HEK293T (cell line): ENCODE results near the gene TPR.
"Not testable (repeated sequence)": the region's sequence is repeated elsewhere in the genome, so short reads cannot be mapped to it uniquely, and the experiment has no call there.

Source experiments
- CTCF ChIA-PET: fragments of 350-600 bp; formaldehyde crosslinking; extraction: SDS; loops from one replicate; lab custom pipeline; 2021; ENCODE audit warnings: antibody characterized with exemption, inconsistent platforms; lab: Yijun Ruan, JAX
- POLR2A ChIA-PET: fragments of 350-600 bp; formaldehyde crosslinking; extraction: SDS; loops from one replicate; lab custom pipeline; 2020; ENCODE audit warnings: antibody characterized with exemption, inconsistent platforms; lab: Yijun Ruan, JAX
- DNase-seq: peaks from one replicate; pipeline ENCODE4 v3.0.0; 2012; ENCODE audit warnings: mixed read lengths; ENCODE audit errors: extremely low spot score
- ARNT ChIP-seq: fragments of 450-650 bp; IDR thresholded peaks from 2 replicates; pipeline ENCODE4 v1.6.1; 2017; ENCODE audit warnings: mild to moderate bottlenecking
- BHLHE40 ChIP-seq: fragments of 450-650 bp; IDR thresholded peaks from 2 replicates; pipeline ENCODE4 v1.6.1; 2016; ENCODE audit warnings: mild to moderate bottlenecking, moderate library complexity, borderline replicate concordance
- CTBP1 ChIP-seq: fragments of 450-650 bp; IDR thresholded peaks from 2 replicates; pipeline ENCODE4 v1.6.1; 2016; ENCODE audit warnings: borderline replicate concordance
- ELF4 ChIP-seq: fragments of 450-650 bp; IDR thresholded peaks from 2 replicates; pipeline ENCODE4 v1.6.1; 2017; ENCODE audit warnings: antibody characterized with exemption
- FOXA1 ChIP-seq: fragments of 450-650 bp; IDR thresholded peaks from 2 replicates; pipeline ENCODE4 v1.6.1; 2016; ENCODE audit warnings: mild to moderate bottlenecking
- FOXK2 ChIP-seq: fragments of 450-650 bp; IDR thresholded peaks from 2 replicates; pipeline ENCODE4 v1.6.1; 2016; ENCODE audit warnings: mild to moderate bottlenecking
- FOXM1 ChIP-seq: fragments of 450-650 bp; IDR thresholded peaks from 2 replicates; pipeline ENCODE4 v1.6.1; 2017; ENCODE audit warnings: mild to moderate bottlenecking, borderline replicate concordance
- HDGF ChIP-seq: fragments of 450-650 bp; IDR thresholded peaks from 2 replicates; pipeline ENCODE4 v1.6.1; 2017; ENCODE audit warnings: antibody characterized with exemption, borderline replicate concordance
- L3MBTL2 ChIP-seq: fragments of 450-650 bp; conservative IDR thresholded peaks from 2 replicates; pipeline ENCODE4 v1.6.1; 2016; ENCODE audit warnings: mild to moderate bottlenecking
- LEF1 ChIP-seq: fragments of 450-650 bp; IDR thresholded peaks from 2 replicates; pipeline ENCODE4 v1.6.1; 2017; ENCODE audit warnings: mild to moderate bottlenecking, borderline replicate concordance
- NFRKB ChIP-seq: fragments of 450-650 bp; IDR thresholded peaks from 2 replicates; pipeline ENCODE4 v1.6.1; 2016; ENCODE audit warnings: mild to moderate bottlenecking, moderate library complexity
- PKNOX1 ChIP-seq: fragments of 450-650 bp; IDR thresholded peaks from 2 replicates; pipeline ENCODE4 v1.6.1; 2016
- SP1 ChIP-seq: fragments of 450-650 bp; IDR thresholded peaks from 2 replicates; pipeline ENCODE4 v1.6.1; 2017
- SUZ12 ChIP-seq: fragments of 450-650 bp; IDR thresholded peaks from 2 replicates; pipeline ENCODE4 v1.6.1; 2016; ENCODE audit warnings: mild to moderate bottlenecking
- TARDBP ChIP-seq: fragments of 450-650 bp; IDR thresholded peaks from 2 replicates; pipeline ENCODE4 v1.6.1; 2016
- ZNF384 ChIP-seq: fragments of 450-650 bp; IDR thresholded peaks from 2 replicates; pipeline ENCODE4 v1.6.1; 2016

TPR gene

GRCh38 chr1:186418503-186418902 lies 43.5 kb upstream of the TPR start:
- CTCF ChIA-PET: no interaction called here
- no peak for DNase-seq
- POLR2A ChIA-PET: no interaction called here
- no peak for TF ChIP-seq ARNT
- TF ChIP-seq CTBP1: no peak
- TF ChIP-seq SUZ12: no peak
- no peak for TF ChIP-seq PKNOX1
- TF ChIP-seq FOXM1: no peak

GRCh38 chr1:186413319-186413718 lies 38.3 kb upstream of the TPR start:
- POLR2A ChIA-PET: no interaction called here
- CTCF ChIA-PET: no interaction called here
- TF ChIP-seq FOXK2: no peak
- TF ChIP-seq NFRKB: no peak
- no peak for TF ChIP-seq PKNOX1
- TF ChIP-seq CTBP1: no peak
- no peak for TF ChIP-seq ELF4
- TF ChIP-seq BHLHE40: no peak
- no peak for TF ChIP-seq SUZ12
- TF ChIP-seq L3MBTL2: no peak
- no peak for TF ChIP-seq ARNT
- no peak for TF ChIP-seq FOXA1
- TF ChIP-seq HDGF: no peak
- TF ChIP-seq LEF1: no peak
- no peak for TF ChIP-seq SP1
- TF ChIP-seq TARDBP: no peak
- DNase-seq: no peak

- POLR2A ChIA-PET: no interaction called here
- TF ChIP-seq FOXM1 (no peak), ZNF384 (no peak), FOXA1 (no peak), HDGF (no peak), SUZ12 (no peak), LEF1 (no peak), FOXK2 (no peak), L3MBTL2 (no peak), CTBP1 (no peak), ELF4 (no peak)
- DNase-seq: no peak
- CTCF ChIA-PET: no interaction called here
Observed at GRCh38 chr1:186409091-186409490, 34.0 kb upstream of the TPR start.

- ChIA-PET CTCF (interaction anchor here (0.8 kb wide), 1 partner anchor 582 kb away, joined by 5 read pairs; no protein-coding TSS in a partner anchor), POLR2A (no interaction called here)
- TF ChIP-seq FOXA1: 0 out of 2 replicates have a peak, but pooled peaks have one; percentile 24
- no peak for TF ChIP-seq CTBP1
- peak; percentile 67 for DNase-seq
Observed at GRCh38 chr1:186404454-186405051, 29.5 kb upstream of the TPR start.

GRCh38 chr1:186403632-186404031 lies 28.6 kb upstream of the TPR start:
- no peak for TF ChIP-seq CTBP1
- TF ChIP-seq SP1: no peak
- TF ChIP-seq FOXK2: no peak
- TF ChIP-seq HDGF: no peak
- TF ChIP-seq ELF4: no peak
- TF ChIP-seq SUZ12: no peak
- no peak for TF ChIP-seq FOXM1
- TF ChIP-seq TARDBP: no peak
- TF ChIP-seq BHLHE40: no peak
- TF ChIP-seq NFRKB: no peak
- POLR2A ChIA-PET: no interaction called here
- DNase-seq: no peak
- CTCF ChIA-PET: interaction anchor here (0.8 kb wide), 1 partner anchor 583 kb away, joined by 5 read pairs; no protein-coding TSS in a partner anchor

- CTCF ChIA-PET, DNase-seq, POLR2A ChIA-PET: not testable (repeated sequence)
Observed at GRCh38 chr1:186401446-186401845, 26.4 kb upstream of the TPR start.

- POLR2A ChIA-PET, DNase-seq: not testable (repeated sequence)
- CTCF ChIA-PET: interaction anchor here (2.0 kb wide), 1 partner anchor 18 kb away, joined by 8 read pairs; the partner anchor contains the start of gene TPR
Observed at GRCh38 chr1:186392711-186393110, 17.7 kb upstream of the TPR start.

- TF ChIP-seq NFRKB (no peak), HDGF (no peak), SUZ12 (no peak), CTBP1 (no peak)
- ChIA-PET CTCF (no interaction called here), POLR2A (no interaction called here)
- no peak for DNase-seq
Observed at GRCh38 chr1:186391841-186392240, 16.8 kb upstream of the TPR start.
